Activated T-helper 1 cell treated with anti-CD3 and anti-CD28 coated beads, Interleukin-2, amount 50 U/mL, for 16 hours (primary cell): Measurements from ENCODE around the gene WDR59.
"Not testable (repeated sequence)": the region's sequence is repeated elsewhere in the genome, so short reads cannot be mapped to it uniquely, and the experiment has no call there.

Experiments used
- DNase-seq, 2 donors: peaks; one replicate each; pipeline ENCODE4 v3.0.0-alpha.2; 2020; ENCODE audit warnings: low read depth in 1 of 2, low spot score in 1 of 2

WDR59 gene

GRCh38 chr16:74868501-74868900 is 116.4 kb downstream of the WDR59 start:
- DNase-seq: no peak

- DNase-seq: no peak
These were observed 116.9 kb downstream of the WDR59 start for GRCh38 chr16:74868035-74868434.

- DNase-seq: no peak
These were observed 117.6 kb downstream of the WDR59 start for GRCh38 chr16:74867281-74867849.

- no peak for DNase-seq
These were observed 118.9 kb downstream of the WDR59 start for GRCh38 chr16:74865922-74866598.

GRCh38 chr16:74862743-74863244 is 122.1 kb downstream of the WDR59 start:
- DNase-seq: no peak

GRCh38 chr16:74852500-74852875 is 132.4 kb downstream of the WDR59 start:
- DNase-seq: no peak

- DNase-seq: no peak
These were observed 134.9 kb downstream of the WDR59 start for GRCh38 chr16:74850027-74850426.

- DNase-seq: no peak
These were observed 137.7 kb downstream of the WDR59 start for GRCh38 chr16:74847202-74847601.

GRCh38 chr16:74846714-74847113 is 138.2 kb downstream of the WDR59 start:
- DNase-seq: no peak

- no peak for DNase-seq
These were observed 140.6 kb downstream of the WDR59 start for GRCh38 chr16:74844041-74844980.

- DNase-seq: not testable (repeated sequence)
These were observed 141.4 kb downstream of the WDR59 start for GRCh38 chr16:74843381-74844035.

- DNase-seq: no peak
These were observed 142.5 kb downstream of the WDR59 start for GRCh38 chr16:74842413-74842812.

GRCh38 chr16:74841904-74842303 is 143.0 kb downstream of the WDR59 start:
- DNase-seq: no peak

- DNase-seq: no peak
These were observed 143.5 kb downstream of the WDR59 start for GRCh38 chr16:74841469-74841868.

GRCh38 chr16:74837056-74837455 is 147.9 kb downstream of the WDR59 start:
- DNase-seq: no peak

- DNase-seq: no peak
These were observed 148.7 kb downstream of the WDR59 start for GRCh38 chr16:74836111-74836671.

GRCh38 chr16:74832228-74832627 is 152.7 kb downstream of the WDR59 start:
- DNase-seq: no peak

- DNase-seq: no peak
These were observed 153.5 kb downstream of the WDR59 start for GRCh38 chr16:74831467-74831866.

GRCh38 chr16:74830648-74831047 is 154.3 kb downstream of the WDR59 start:
- DNase-seq: no peak

- DNase-seq: no peak
These were observed 155.3 kb downstream of the WDR59 start for GRCh38 chr16:74829637-74830036.

GRCh38 chr16:74825941-74826340 is 159.0 kb downstream of the WDR59 start:
- DNase-seq: no peak
